H9 (cell line): ENCODE measurements around the gene HLA-DQA1. TPM values are rescaled to one million over a fixed set of nuclear protein-coding genes. Genes with fewer than 3 reads are reported as not detected.

Experiments used
- DNase-seq: peaks from one replicate; pipeline ENCODE4 v3.0.0-alpha.2; 2017
- H2AFZ ChIP-seq: one replicate; pipeline ENCODE4 v1.6.1; 2013; ENCODE audit warnings: mild to moderate bottlenecking, low read length, control low read depth, moderate library complexity
- H2AK5ac ChIP-seq: 2 replicates; pipeline ENCODE4 v1.6.1; 2013; ENCODE audit warnings: low read length, control low read depth, mixed read lengths; ENCODE audit not compliant: insufficient read length
- H2BK120ac ChIP-seq: one replicate; pipeline ENCODE4 v1.6.1; 2013; ENCODE audit warnings: low read depth, mild to moderate bottlenecking, low read length, control low read depth, inconsistent platforms; ENCODE audit not compliant: poor library complexity, severe bottlenecking
- H2BK12ac ChIP-seq: 2 replicates; pipeline ENCODE4 v1.6.1; 2013; ENCODE audit warnings: low read length, control low read depth, mixed read lengths, low read depth; ENCODE audit not compliant: insufficient read length
- H2BK15ac ChIP-seq: 2 replicates; pipeline ENCODE4 v1.6.1; 2013; ENCODE audit warnings: low read depth, low read length, control low read depth
- H2BK20ac ChIP-seq: one replicate; pipeline ENCODE4 v1.6.1; 2013; ENCODE audit warnings: low read depth, mild to moderate bottlenecking, low read length, control low read depth, inconsistent platforms; ENCODE audit not compliant: poor library complexity, severe bottlenecking
- H2BK5ac ChIP-seq: 2 replicates; pipeline ENCODE4 v1.6.1; 2013; ENCODE audit warnings: low read length, control low read depth, mixed read lengths; ENCODE audit not compliant: insufficient read length
- H3K14ac ChIP-seq: 2 replicates; pipeline ENCODE4 v1.6.1; 2013; ENCODE audit warnings: low read length, control low read depth; ENCODE audit not compliant: insufficient read depth
- H3K18ac ChIP-seq: 2 replicates; pipeline ENCODE4 v1.6.1; 2013; ENCODE audit warnings: low read depth, mild to moderate bottlenecking, mixed read lengths, low read length, control low read depth; ENCODE audit not compliant: insufficient read length
- H3K23ac ChIP-seq: 2 replicates; pipeline ENCODE4 v1.6.1; 2013; ENCODE audit warnings: low read length, control low read depth, mixed read lengths, low read depth; ENCODE audit not compliant: insufficient read length
- H3K23me2 ChIP-seq: 2 replicates; pipeline ENCODE4 v1.6.1; 2013; ENCODE audit warnings: low read depth, mild to moderate bottlenecking, mixed read lengths, low read length, control low read depth; ENCODE audit not compliant: insufficient read length, poor library complexity, severe bottlenecking
- H3K27ac ChIP-seq: 2 replicates; pipeline ENCODE4 v1.5.1; 2013; ENCODE audit warnings: low read length, control low read depth, mixed read lengths, low read depth; ENCODE audit not compliant: insufficient read length
- H3K27me3 ChIP-seq: 2 replicates; pipeline ENCODE4 v1.6.1; 2013; ENCODE audit warnings: low read length, control low read depth, inconsistent platforms; ENCODE audit not compliant: insufficient read depth
- H3K4ac ChIP-seq: 2 replicates; pipeline ENCODE4 v1.6.1; 2013; ENCODE audit warnings: low read depth, mild to moderate bottlenecking, control low read depth, inconsistent platforms, low read length, moderate library complexity
- H3K4me1 ChIP-seq: 2 replicates; pipeline ENCODE4 v1.6.1; 2013; ENCODE audit warnings: low read length, control low read depth, inconsistent platforms; ENCODE audit not compliant: insufficient read depth
- H3K4me2 ChIP-seq: 2 replicates; pipeline ENCODE4 v1.6.1; 2013; ENCODE audit warnings: low read length, control low read depth, mixed read lengths; ENCODE audit not compliant: insufficient read length, insufficient read depth
- H3K56ac ChIP-seq: 2 replicates; pipeline ENCODE4 v1.6.1; 2013; ENCODE audit warnings: low read depth, mild to moderate bottlenecking, mixed read lengths, low read length, control low read depth; ENCODE audit not compliant: insufficient read length
- H3K79me1 ChIP-seq: 2 replicates; pipeline ENCODE4 v1.6.1; 2013; ENCODE audit warnings: low read depth, mild to moderate bottlenecking, moderate library complexity, low read length, control low read depth, inconsistent platforms; ENCODE audit not compliant: insufficient read depth, poor library complexity, severe bottlenecking
- H3K79me2 ChIP-seq: 2 replicates; pipeline ENCODE4 v1.6.1; 2013; ENCODE audit warnings: low read length, control low read depth, inconsistent platforms; ENCODE audit not compliant: insufficient read depth
- H3K9ac ChIP-seq: 2 replicates; pipeline ENCODE4 v1.6.1; 2013; ENCODE audit warnings: low read length, control low read depth, mixed read lengths; ENCODE audit not compliant: insufficient read length; ENCODE audit errors: extremely low read depth
- H3K9me3 ChIP-seq: one replicate; pipeline ENCODE4 v1.6.1; 2013; ENCODE audit warnings: low read depth, low read length, inconsistent platforms; ENCODE audit not compliant: control insufficient read depth
- H3T11ph ChIP-seq: one replicate; pipeline ENCODE4 v1.6.1; 2013; ENCODE audit warnings: mild to moderate bottlenecking, low read length, control low read depth, inconsistent platforms
- H4K20me1 ChIP-seq: one replicate; pipeline ENCODE4 v1.6.1; 2013; ENCODE audit not compliant: control insufficient read depth, insufficient read length, insufficient read depth
- H4K5ac ChIP-seq: 2 replicates; pipeline ENCODE4 v1.6.1; 2013; ENCODE audit warnings: low read depth, mild to moderate bottlenecking, mixed read lengths, low read length, control low read depth; ENCODE audit not compliant: insufficient read length
- H4K8ac ChIP-seq: replicated peaks from 2 replicates; pipeline ENCODE4 v1.6.1; 2013; ENCODE audit warnings: low read length, control low read depth, mixed read lengths, low read depth; ENCODE audit not compliant: insufficient read length
- H4K91ac ChIP-seq: 2 replicates; pipeline ENCODE4 v1.6.1; 2013; ENCODE audit warnings: low read depth, mild to moderate bottlenecking, moderate library complexity, mixed read lengths, low read length, control low read depth; ENCODE audit not compliant: insufficient read length
- H3K27ac Mint-ChIP-seq, 3 experiments: 2 replicates in 2 of 3; 3 replicates in 1 of 3; pipeline ENCODE4 v1.8.0; 2020 to 2021; ENCODE audit warnings: mixed read lengths in 3 of 3, mild to moderate bottlenecking in 1 of 3, moderate library complexity in 1 of 3
- H3K27me3 Mint-ChIP-seq: 2 replicates; pipeline ENCODE4 v1.8.0; 2021; ENCODE audit warnings: low read depth, mild to moderate bottlenecking, moderate library complexity, mixed read lengths
- H3K36me3 Mint-ChIP-seq, 3 experiments: 2 replicates in 2 of 3; 3 replicates in 1 of 3; pipeline ENCODE4 v1.8.0; 2020 to 2021; ENCODE audit warnings: low read depth in 3 of 3, mixed read lengths in 3 of 3; ENCODE audit not compliant: insufficient read depth in 1 of 3
- H3K4me1 Mint-ChIP-seq, 2 experiments: 2 replicates each; pipeline ENCODE4 v1.8.0; 2020; ENCODE audit warnings: mixed read lengths in 2 of 2
- H3K4me3 Mint-ChIP-seq, 2 experiments: 2 replicates in 1 of 2; 3 replicates in 1 of 2; pipeline ENCODE4 v1.8.0; 2020 to 2021; ENCODE audit warnings: mild to moderate bottlenecking in 2 of 2, mixed read lengths in 2 of 2, moderate library complexity in 1 of 2
- H3K9me3 Mint-ChIP-seq, 2 experiments: 2 replicates in 1 of 2; 3 replicates in 1 of 2; pipeline ENCODE4 v1.8.0; 2020; ENCODE audit warnings: mild to moderate bottlenecking in 2 of 2, mixed read lengths in 2 of 2, moderate library complexity in 1 of 2
- WGBS: extraction: QIAGEN DNeasy Blood & Tissue Kit; methylation state at CpG from one replicate; pipeline ENCODE4 v1.1.7; 2013; ENCODE audit warnings: missing lambda C conversion rate, low lambda C conversion rate, mixed read lengths; ENCODE audit not compliant: insufficient read length; ENCODE audit errors: extremely low coverage; 5-methylcytosine and 5-hydroxymethylcytosine counted together
- total RNA-seq: library from RNA; stranded (reverse); gene quantifications from 2 replicates; pipeline ENCODE4 v1.2.1, GENCODE V29; 2021
- TF ChIP-seq, protein P1 (sequence below): fragments of 200-600 bp; sonication (generic); conservative IDR thresholded peaks from 3 replicates; pipeline ENCODE4 v1.8.0; 2021; ENCODE audit warnings: antibody characterized with exemption, mild to moderate bottlenecking

HLA-DQA1 gene
- total RNA-seq, 1 experiment from 2014 or later, result 1.7 TPM

DNA sequence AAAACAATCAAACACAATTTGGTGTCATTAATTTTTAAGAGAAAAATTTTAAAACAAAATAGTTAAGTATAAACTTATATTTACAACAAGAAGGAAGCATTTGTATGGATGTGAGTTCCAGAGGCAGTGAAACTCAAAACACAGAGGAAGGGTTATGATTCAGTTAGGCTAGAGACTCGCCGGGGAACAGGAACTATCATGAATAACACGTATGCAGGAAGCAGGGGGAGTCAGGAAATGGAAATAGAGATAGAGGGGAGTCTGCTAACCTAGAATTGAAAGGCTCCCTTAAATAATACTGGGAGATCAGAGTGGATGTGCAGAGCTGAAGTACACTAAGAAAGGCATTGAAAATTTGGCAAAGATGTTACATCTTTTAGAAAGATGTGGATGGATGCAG, 33.3 kb upstream of the HLA-DQA1 start:
- Histone ChIP-seq H4K20me1 (no peaks in the 10 kb centered on the region), H3K56ac (no peak overlapping the region), H2BK15ac (no peak overlapping the region), H3K27ac (no peak overlapping the region), H2BK5ac (no peak overlapping the region), H4K5ac (no peak overlapping the region), H2AFZ (no peak overlapping the region), H3K4ac (no peak overlapping the region), H4K91ac (no peak overlapping the region), H3K9ac (no peak overlapping the region), H2BK12ac (no peak overlapping the region), H3K79me2 (no peaks in the 10 kb centered on the region), H3K23me2 (no peaks in the 10 kb centered on the region), H3K9me3 (no peaks in the 10 kb centered on the region), H3K27me3 (no peaks in the 10 kb centered on the region), H3K4me2 (no peak overlapping the region), H3K4me1 (no peaks in the 10 kb centered on the region), H3K18ac (no peak overlapping the region), H3K79me1 (no peaks in the 10 kb centered on the region), H4K8ac (no peak overlapping the region), H2BK120ac (no peak overlapping the region), H3T11ph (no peak overlapping the region), H2BK20ac (no peak overlapping the region), H2AK5ac (no peak overlapping the region), H3K23ac (no peak overlapping the region), H3K14ac (no peak overlapping the region)
- Mint-ChIP-seq H3K4me3 (no peak overlapping the region), H3K27ac (no peak overlapping the region), H3K27me3 (0 out of 2 replicates have a peak, but pooled peaks cover 2% of the 10 kb centered on the region), H3K4me1 (0 out of 4 replicates have a peak, but pooled peaks cover 0 to 4% of the 10 kb centered on the region in 2 experiments), H3K36me3 (peaks cover 0 to 7% (median 0%) of the 10 kb centered on the region in 3 experiments; a peak in 1 of 7 replicates), H3K9me3 (peaks cover 12 to 16% of the 10 kb centered on the region in 2 experiments)
- TF ChIP-seq, protein P1, sequence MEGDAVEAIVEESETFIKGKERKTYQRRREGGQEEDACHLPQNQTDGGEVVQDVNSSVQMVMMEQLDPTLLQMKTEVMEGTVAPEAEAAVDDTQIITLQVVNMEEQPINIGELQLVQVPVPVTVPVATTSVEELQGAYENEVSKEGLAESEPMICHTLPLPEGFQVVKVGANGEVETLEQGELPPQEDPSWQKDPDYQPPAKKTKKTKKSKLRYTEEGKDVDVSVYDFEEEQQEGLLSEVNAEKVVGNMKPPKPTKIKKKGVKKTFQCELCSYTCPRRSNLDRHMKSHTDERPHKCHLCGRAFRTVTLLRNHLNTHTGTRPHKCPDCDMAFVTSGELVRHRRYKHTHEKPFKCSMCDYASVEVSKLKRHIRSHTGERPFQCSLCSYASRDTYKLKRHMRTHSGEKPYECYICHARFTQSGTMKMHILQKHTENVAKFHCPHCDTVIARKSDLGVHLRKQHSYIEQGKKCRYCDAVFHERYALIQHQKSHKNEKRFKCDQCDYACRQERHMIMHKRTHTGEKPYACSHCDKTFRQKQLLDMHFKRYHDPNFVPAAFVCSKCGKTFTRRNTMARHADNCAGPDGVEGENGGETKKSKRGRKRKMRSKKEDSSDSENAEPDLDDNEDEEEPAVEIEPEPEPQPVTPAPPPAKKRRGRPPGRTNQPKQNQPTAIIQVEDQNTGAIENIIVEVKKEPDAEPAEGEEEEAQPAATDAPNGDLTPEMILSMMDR, result no peak
- no peak for DNase-seq
- WGBS, result no CpG with 5 or more reads among the region's 3 CpGs
